Measurements from ENCODE around the gene TAMALIN.

TAMALIN gene

GRCh38 chr12:52006726-52007157 is at the start of gene TAMALIN:
TSS of gene TAMALIN (plus strand) at chr12:52006946. CDS start at chr12:52007020, 74 bp downstream.
- no peak for FAIRE-seq

GRCh38 chr12:51958542-51958941 is 48.2 kb upstream of the TAMALIN start:
- no peak for DNase-seq (ENCODE audit: insufficient read length, low spot score)
- no peak for FAIRE-seq
- TF ChIP-seq POLR2A (IDR thresholded peaks at IDR 0.05; ENCODE audit: low read depth, low read length), result no peak

More at GRCh38 chr12:52006726-52007157, at the start of gene TAMALIN:
- no peak for TF ChIP-seq POLR2A (IDR thresholded peaks at IDR 0.05; ENCODE audit: low read depth, low read length)
- DNase-seq (ENCODE audit: insufficient read length, low spot score), result no peak

- FAIRE-seq (no peak), DNase-seq (ENCODE audit: insufficient read length, low spot score) (no peak)
- no peak for TF ChIP-seq POLR2A (IDR thresholded peaks at IDR 0.05; ENCODE audit: low read depth, low read length)
These were observed 47.5 kb upstream of the TAMALIN start for GRCh38 chr12:51959211-51959610.

GRCh38 chr12:51959921-51960320 is 46.8 kb upstream of the TAMALIN start:
- TF ChIP-seq POLR2A (IDR thresholded peaks at IDR 0.05; ENCODE audit: low read depth, low read length), result no peak
- DNase-seq (ENCODE audit: insufficient read length, low spot score) (no peak), FAIRE-seq (no peak)

- DNase-seq (ENCODE audit: insufficient read length, low spot score), result no peak
- no peak for FAIRE-seq
- TF ChIP-seq POLR2A (IDR thresholded peaks at IDR 0.05; ENCODE audit: low read depth, low read length), result no peak
These were observed 46.3 kb upstream of the TAMALIN start for GRCh38 chr12:51960488-51960887.

GRCh38 chr12:51960890-51961289 is 45.9 kb upstream of the TAMALIN start:
- FAIRE-seq, result no peak
- TF ChIP-seq POLR2A (IDR thresholded peaks at IDR 0.05; ENCODE audit: low read depth, low read length), result no peak
- no peak for DNase-seq (ENCODE audit: insufficient read length, low spot score)

GRCh38 chr12:51961834-51962233 is 44.9 kb upstream of the TAMALIN start:
- DNase-seq (ENCODE audit: insufficient read length, low spot score), result no peak
- FAIRE-seq, result no peak
- TF ChIP-seq POLR2A (IDR thresholded peaks at IDR 0.05; ENCODE audit: low read depth, low read length), result no peak

- FAIRE-seq (no peak), DNase-seq (ENCODE audit: insufficient read length, low spot score) (no peak)
- TF ChIP-seq POLR2A (IDR thresholded peaks at IDR 0.05; ENCODE audit: low read depth, low read length), result no peak
These were observed 44.0 kb upstream of the TAMALIN start for GRCh38 chr12:51962737-51963136.

GRCh38 chr12:51963477-51963876 is 43.3 kb upstream of the TAMALIN start:
- no peak for DNase-seq (ENCODE audit: insufficient read length, low spot score)
- no peak for FAIRE-seq
- no peak for TF ChIP-seq POLR2A (IDR thresholded peaks at IDR 0.05; ENCODE audit: low read depth, low read length)

- no peak for FAIRE-seq
- no peak for DNase-seq (ENCODE audit: insufficient read length, low spot score)
- no peak for TF ChIP-seq POLR2A (IDR thresholded peaks at IDR 0.05; ENCODE audit: low read depth, low read length)
These were observed 37.1 kb upstream of the TAMALIN start for GRCh38 chr12:51969643-51970042.

- no peak for DNase-seq (ENCODE audit: insufficient read length, low spot score)
- TF ChIP-seq POLR2A (IDR thresholded peaks at IDR 0.05; ENCODE audit: low read depth, low read length), result no peak
- no peak for FAIRE-seq
These were observed 35.7 kb upstream of the TAMALIN start for GRCh38 chr12:51970904-51971646.

GRCh38 chr12:51971679-51972421 is 34.9 kb upstream of the TAMALIN start:
- DNase-seq (ENCODE audit: insufficient read length, low spot score) (no peak), FAIRE-seq (no peak)

GRCh38 chr12:51972422-51972812 is 34.3 kb upstream of the TAMALIN start:
- FAIRE-seq, result no peak
- TF ChIP-seq POLR2A (IDR thresholded peaks at IDR 0.05; ENCODE audit: low read depth, low read length), result no peak
- DNase-seq (ENCODE audit: insufficient read length, low spot score), result no peak

More at GRCh38 chr12:51971679-51972421, 34.9 kb upstream of the TAMALIN start:
- no peak for TF ChIP-seq POLR2A (IDR thresholded peaks at IDR 0.05; ENCODE audit: low read depth, low read length)

- no peak for DNase-seq (ENCODE audit: insufficient read length, low spot score)
- no peak for FAIRE-seq
- TF ChIP-seq POLR2A (IDR thresholded peaks at IDR 0.05; ENCODE audit: low read depth, low read length), result no peak
These were observed 33.9 kb upstream of the TAMALIN start for GRCh38 chr12:51972849-51973273.

- DNase-seq (ENCODE audit: insufficient read length, low spot score), result no peak
- FAIRE-seq, result no peak
- no peak for TF ChIP-seq POLR2A (IDR thresholded peaks at IDR 0.05; ENCODE audit: low read depth, low read length)
These were observed 33.2 kb upstream of the TAMALIN start for GRCh38 chr12:51973560-51973959.

Data from H54 (cell line).